GM21381 (cell line): ENCODE data around the gene RAC3.
A peak's percentile ranks its signal among the peaks of the same experiment; 100 is the strongest.

Source experiments
- ATAC-seq: cut with Tn5 transposase; IDR thresholded peaks from one replicate; pipeline ENCODE4 v1.9.1; 2021; ENCODE audit warnings: mild to moderate bottlenecking, moderate library complexity; ENCODE audit not compliant: unreplicated experiment

Gene RAC3

DNA sequence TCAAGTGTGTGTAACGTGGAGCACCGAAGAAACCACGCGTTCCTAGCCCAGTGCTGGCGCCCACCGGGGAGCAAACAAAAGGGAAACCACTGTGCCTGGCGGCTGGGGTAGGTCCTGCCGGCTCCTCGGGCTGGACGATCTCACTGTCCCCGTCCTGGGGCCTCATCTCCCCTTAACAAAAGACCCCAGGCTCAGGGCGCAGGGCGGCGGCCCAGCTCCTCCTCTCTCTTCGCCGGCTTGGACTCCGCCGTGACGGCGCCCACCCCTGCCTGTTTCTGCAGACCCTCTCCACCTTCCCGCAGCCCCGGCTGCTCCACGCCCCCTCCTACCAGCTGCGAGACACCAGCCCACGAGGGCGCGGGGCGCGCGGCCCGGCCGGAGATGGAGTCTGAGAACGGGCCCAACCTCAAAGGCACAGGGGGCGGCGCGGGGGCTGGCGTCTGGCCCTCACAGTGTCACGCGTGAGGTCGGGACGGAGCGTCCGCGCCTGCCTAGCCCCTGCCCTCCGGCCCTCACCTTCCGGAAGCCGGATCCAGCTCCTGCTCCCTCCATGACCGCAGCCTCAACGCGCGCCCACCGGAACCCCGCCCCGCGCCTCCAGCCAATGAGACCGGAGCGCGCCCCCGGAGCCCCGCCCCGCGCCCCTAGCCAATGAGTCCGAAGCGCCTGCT lies 9.0 kb upstream of the RAC3 start, which contains the start of gene CENPX:
Gene CENPX, minus strand, starts transcription at position 569 of the 671 bp plus-strand sequence. Its CDS starts 17 bp downstream, at position 552.
- ATAC-seq = peak; percentile 11

- peak; percentile 85 for ATAC-seq
Observed at GRCh38 chr17:82022981-82023446, 8.5 kb upstream of the RAC3 start, which contains the start of gene LRRC45. TSS of gene LRRC45 (plus strand) at chr17:82023305. CDS start at chr17:82023644, 339 bp downstream.

DNA sequence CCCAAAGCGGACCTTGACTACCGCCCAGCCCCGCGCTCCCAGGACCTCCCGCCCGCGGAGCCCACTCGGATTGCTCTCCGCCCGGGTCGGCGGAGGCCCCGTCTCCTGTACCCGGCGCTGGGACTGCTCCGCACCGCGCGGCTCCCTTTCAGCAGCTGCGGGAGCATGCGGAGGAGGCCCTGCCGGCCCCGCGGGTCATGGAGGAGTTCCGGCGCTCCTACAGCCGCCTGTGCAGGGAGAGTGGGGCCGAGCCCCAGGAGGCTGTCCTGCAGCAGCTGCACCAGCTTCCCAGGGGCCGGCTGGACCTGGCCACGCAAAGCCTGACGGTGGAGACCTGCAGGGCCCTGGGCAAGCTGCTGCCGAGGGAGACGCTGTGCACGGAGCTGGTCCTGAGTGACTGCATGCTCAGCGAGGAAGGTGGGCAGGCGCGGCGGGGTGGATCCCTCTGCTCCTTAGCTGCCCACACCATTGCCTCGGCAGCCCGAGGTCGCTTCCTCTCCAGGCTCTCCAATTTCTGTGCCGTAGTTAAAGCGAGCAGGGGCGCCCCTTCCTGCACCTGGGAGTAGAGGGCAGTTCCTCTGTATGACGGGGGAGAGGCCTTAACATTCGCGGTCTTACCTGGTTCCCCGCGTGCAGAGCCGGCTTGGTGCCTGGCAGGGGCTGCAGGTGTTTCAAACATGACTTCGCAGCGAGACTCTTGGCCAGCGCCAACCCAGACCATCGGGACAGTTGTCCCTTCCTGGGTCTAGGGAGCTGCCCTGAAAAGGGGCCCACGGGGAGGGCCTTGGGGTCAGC lies 7.8 kb upstream of the RAC3 start:
- peak; percentile 1 for ATAC-seq

DNA sequence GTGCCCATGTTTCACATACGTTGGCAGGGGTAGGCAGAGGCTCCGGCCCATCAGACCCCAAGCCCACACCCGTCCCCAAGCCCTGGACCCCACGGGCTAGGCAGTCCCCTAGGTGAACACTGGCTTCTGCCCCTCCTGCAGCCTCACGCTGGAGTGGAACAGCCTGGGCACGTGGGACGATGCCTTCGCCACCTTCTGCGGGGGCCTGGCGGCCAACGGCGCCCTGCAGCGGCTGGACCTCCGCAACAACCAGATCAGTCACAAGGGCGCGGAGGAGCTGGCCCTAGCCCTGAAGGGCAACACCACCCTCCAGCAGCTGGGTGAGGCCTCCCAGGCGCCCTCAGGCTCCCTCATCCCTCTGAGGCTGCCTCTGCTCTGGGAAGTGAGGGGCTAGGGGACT lies 6.6 kb upstream of the RAC3 start:
- ATAC-seq = no peak

- no peak for ATAC-seq
Observed at GRCh38 chr17:82025401-82026107, 5.9 kb upstream of the RAC3 start.

- no peak for ATAC-seq
Observed at GRCh38 chr17:82028246-82028645, 3.2 kb upstream of the RAC3 start.

DNA sequence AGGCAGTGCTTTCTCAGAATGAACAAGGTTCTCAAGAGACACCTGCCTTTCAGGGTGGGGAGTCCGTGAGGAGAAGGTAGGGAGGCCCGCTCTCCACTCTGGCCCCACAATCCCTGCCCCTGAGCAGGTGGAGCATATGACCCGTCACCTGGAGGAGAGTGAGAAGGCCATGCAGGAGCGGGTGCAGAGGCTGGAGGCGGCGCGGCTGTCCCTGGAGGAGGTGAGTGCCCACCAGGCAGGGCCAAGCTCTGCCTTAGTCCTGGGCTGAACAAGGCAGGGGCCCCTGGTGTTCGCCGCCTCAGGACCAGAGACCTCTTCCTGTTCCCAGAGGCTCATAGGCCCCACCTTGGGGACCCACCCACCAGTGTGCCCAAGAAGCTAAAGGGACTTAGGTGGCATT lies 2.5 kb upstream of the RAC3 start:
- no peak for ATAC-seq

GRCh38 chr17:82029391-82029790 lies 2.1 kb upstream of the RAC3 start:
- ATAC-seq = no peak

DNA sequence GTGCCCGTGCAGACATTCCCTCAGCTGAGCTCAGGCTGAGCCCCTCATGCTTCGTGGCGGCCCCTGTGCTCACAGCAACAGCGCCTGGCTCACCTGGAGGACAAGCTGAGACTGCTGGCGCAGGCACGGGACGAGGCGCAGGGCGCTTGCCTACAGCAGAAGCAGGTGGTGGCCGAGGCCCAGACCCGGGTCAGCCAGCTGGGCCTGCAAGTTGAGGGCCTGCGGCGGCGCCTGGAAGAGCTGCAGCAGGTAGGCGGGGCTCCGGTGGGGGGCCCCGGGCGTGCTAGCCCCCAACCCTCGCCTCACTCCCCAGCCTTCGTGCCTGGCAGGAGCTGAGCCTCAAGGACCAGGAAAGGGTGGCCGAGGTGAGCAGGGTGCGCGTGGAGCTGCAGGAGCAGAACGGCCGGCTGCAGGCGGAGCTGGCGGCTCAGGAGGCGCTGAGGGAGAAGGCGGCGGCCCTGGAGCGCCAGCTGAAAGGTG lies 1.4 kb upstream of the RAC3 start:
- no peak for ATAC-seq

GRCh38 chr17:82030470-82031302 lies 792 bp upstream of the RAC3 start:
- ATAC-seq = peak; percentile 47

DNA sequence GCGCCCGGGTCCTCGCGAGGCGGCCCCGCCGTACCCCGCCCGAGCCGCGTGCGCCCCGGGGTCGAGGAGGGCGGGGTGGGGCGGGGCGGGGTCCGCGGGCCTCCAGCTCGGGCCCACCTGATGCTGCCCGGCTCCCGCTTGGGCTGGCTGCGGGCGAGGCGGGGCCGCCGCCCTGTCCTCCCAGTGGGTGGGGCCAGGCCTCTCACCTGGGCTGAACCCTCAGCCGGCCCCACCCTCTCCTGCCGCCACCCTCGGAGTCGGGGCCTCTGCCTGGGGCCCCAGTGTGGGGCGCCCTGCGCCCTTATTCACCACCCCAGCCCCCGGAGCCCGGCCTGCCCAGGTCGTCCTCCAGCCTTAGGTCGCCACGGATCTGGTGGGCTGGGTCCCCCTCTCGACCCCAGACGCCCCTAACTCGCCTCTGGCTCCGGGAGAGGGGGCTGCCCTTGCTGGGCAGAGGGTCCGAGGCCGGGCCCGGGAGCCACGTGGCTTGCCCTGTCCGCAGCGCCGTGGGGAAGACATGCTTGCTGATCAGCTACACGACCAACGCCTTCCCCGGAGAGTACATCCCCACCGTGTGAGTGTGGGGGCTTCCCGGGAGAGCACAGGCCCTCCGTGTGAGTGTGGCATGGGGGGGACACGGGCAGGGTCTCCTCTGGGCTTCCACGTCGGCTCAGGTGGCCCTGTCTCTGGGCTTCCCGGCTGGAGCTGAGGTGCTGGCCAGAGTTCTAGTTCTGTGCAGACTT lies 578 bp downstream of the RAC3 start:
- ATAC-seq = no peak

DNA sequence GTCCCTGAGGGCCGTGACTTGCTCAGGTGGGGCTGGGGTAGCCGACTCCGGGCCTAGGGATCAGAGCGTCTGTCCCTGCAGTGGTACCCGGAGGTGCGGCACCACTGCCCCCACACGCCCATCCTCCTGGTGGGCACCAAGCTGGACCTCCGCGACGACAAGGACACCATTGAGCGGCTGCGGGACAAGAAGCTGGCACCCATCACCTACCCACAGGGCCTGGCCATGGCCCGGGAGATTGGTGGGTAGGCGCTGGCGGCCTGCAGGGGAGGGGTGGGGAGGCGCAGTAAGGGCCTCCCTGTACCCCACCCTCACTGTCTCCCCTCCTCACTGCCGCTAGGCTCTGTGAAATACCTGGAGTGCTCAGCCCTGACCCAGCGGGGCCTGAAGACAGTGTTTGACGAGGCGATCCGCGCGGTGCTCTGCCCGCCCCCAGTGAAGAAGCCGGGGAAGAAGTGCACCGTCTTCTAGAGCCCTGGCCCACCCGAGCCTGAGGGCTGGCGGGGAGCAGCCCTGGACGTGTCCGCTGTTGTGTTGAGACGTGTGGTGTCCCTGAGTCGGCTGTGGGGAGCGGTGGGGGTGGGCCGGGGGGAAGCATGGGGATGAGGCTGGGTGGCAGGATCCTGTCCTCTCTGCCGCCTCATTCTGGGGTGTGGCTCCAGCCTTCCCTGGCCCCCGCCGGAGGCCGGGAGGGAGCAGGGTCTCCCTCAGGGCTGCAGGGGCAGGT lies 2.0 kb downstream of the RAC3 start:
- no peak for ATAC-seq

- ATAC-seq = no peak
Observed at GRCh38 chr17:82034371-82035011, 3.0 kb downstream of the RAC3 start.

DNA sequence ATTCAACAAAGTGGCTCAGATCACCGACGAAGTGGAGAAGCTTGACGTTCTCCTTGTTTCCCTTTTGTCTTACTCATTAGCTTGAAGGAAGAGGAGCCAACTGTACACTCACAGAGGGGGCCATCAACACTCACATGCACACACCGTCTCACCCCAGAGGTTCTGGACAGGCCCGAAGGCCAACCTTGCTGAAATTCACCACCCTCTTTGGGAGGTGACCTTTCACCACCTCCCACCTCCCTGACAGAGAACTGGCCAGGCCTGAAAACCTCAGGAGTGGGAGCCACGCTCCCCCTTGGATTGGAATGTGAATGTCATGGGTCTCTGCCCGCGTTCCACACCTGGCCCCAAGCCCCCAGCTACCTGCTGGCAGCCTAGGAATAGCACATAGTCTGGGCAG lies 4.0 kb downstream of the RAC3 start:
- no peak for ATAC-seq

GRCh38 chr17:82035956-82036633 lies 4.6 kb downstream of the RAC3 start:
- no peak for ATAC-seq

- ATAC-seq = no peak
Observed at GRCh38 chr17:82036634-82037091, 5.2 kb downstream of the RAC3 start.

GRCh38 chr17:82037092-82037888 lies 5.8 kb downstream of the RAC3 start, which contains the start of gene DCXR:
TSS of gene DCXR (minus strand) at chr17:82037697. CDS start at chr17:82037682, 15 bp downstream.
- peak; percentile 84 for ATAC-seq
